ENCODE data around the gene FRAT2.
"Not testable (repeated sequence)": the region's sequence is repeated elsewhere in the genome, so short reads cannot be mapped to it uniquely, and the experiment has no call there.

- TF ChIP-seq, protein P1, sequence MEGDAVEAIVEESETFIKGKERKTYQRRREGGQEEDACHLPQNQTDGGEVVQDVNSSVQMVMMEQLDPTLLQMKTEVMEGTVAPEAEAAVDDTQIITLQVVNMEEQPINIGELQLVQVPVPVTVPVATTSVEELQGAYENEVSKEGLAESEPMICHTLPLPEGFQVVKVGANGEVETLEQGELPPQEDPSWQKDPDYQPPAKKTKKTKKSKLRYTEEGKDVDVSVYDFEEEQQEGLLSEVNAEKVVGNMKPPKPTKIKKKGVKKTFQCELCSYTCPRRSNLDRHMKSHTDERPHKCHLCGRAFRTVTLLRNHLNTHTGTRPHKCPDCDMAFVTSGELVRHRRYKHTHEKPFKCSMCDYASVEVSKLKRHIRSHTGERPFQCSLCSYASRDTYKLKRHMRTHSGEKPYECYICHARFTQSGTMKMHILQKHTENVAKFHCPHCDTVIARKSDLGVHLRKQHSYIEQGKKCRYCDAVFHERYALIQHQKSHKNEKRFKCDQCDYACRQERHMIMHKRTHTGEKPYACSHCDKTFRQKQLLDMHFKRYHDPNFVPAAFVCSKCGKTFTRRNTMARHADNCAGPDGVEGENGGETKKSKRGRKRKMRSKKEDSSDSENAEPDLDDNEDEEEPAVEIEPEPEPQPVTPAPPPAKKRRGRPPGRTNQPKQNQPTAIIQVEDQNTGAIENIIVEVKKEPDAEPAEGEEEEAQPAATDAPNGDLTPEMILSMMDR (IDR thresholded peaks at IDR 0.05; ENCODE audit: low read depth, low read length, poor library complexity, severe bottlenecking), result not testable (repeated sequence)
- not testable (repeated sequence) for TF ChIP-seq EZH2phosphoT487 (IDR thresholded peaks at IDR 0.05; ENCODE audit: borderline replicate concordance, low read length)
Observed at GRCh38 chr10:97343664-97344063, 9.1 kb upstream of the FRAT2 start.
